Measurements from ENCODE around the gene ZNF485. TPM values are rescaled to one million over a fixed set of nuclear protein-coding genes. Genes with fewer than 3 reads are reported as not detected.
A peak's percentile ranks its signal among the peaks of the same experiment; 100 is the strongest.
"Not testable (repeated sequence)": the region's sequence is repeated elsewhere in the genome, so short reads cannot be mapped to it uniquely, and the experiment has no call there.

ZNF485 gene
- 5.5 TPM for polyA plus RNA-seq (ENCODE audit: insufficient read length)
- long read RNA-seq, donor 1, partial matches to known transcripts: 0 of 4 reads
- long read RNA-seq, donor 1, other reads (novel, unspliced or antisense): 0 of 4 reads
- long read RNA-seq, donor 2, partial matches to known transcripts: 0 of 2 reads
- long read RNA-seq, donor 2, other reads (novel, unspliced or antisense): 0 of 2 reads
- long read RNA-seq, donor 3, partial matches to known transcripts: 0 of 1 reads
- long read RNA-seq, donor 3, other reads (novel, unspliced or antisense): 0 of 1 reads
- long read RNA-seq, donor 4: 0 reads
- long read RNA-seq, donor 5: 0 reads
- long read RNA-seq, donor 6, partial matches to known transcripts: 0 of 1 reads
- long read RNA-seq, donor 6, other reads (novel, unspliced or antisense): 0 of 1 reads
- long read RNA-seq, donor 7, partial matches to known transcripts: 0 of 2 reads
- long read RNA-seq, donor 7, other reads (novel, unspliced or antisense): 0 of 2 reads
- long read RNA-seq, donor 8: 0 reads

DNA sequence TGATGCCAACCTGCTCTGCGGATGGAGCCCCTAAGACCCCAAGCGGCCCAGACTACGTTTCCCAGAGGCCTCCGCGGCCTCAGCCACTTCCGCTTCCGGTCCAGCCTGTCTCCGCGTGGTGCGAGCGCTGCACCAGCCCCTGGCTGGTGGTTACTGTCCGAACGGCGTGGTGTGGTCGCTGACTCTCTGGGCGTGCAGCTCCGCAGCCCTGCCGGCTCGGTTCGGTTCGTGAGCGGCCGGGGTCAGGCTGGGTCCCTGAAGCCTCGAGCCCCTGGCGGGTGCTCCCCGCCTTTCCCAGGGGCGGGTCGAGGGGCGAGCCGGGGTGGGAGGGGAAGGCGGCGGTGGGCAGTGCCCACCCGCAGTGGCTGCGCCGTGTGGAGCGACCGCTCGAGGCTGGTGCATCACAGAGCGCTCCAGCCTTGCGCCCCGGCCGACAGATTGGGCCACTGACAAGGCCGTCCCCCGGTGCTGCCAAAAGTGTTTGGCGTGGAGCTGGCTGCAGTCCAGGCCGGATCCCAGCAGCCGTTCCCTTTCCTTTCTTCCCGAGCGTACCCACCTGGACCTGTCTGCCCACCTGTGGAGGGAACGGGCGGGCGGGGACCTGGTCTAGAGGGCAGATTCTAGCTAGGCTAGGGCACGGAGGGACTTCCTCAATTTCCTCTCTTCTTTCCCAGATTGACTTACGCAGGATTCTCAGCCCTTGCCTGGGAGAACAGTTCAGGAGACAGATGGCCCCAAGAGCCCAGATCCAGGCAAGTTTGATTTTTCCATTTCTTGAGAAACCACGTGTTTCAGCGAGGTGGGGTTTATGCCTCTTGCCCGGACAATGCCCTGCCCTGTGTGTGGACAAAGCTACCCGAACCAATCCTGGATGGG, at the start of gene ZNF485:
Gene ZNF485 (plus strand): TSS at position 116 of the 876 bp plus-strand sequence. CDS start 613 bp downstream, at position 729.
- peak; percentile 59 for DNase-seq

DNA sequence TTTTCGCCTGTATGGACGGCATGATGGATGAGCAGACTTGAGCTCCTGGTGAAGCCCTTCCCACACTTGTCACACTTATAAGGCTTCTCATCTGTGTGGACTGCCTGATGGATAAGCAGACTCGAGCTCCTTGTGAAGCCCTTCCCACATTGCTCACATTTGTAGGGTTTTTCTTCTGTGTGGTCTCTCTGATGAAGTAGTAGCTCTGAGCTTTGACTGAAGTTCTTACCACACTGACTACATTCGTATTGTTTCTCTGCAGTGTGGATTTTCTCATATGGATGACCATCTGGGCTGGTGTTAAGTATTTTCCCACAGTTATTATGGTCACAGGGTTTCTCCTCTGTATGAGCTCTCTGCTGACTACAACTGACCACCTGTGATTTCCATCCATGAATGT, 49.0 kb upstream of the ZNF485 start:
- DNase-seq: no peak

DNA sequence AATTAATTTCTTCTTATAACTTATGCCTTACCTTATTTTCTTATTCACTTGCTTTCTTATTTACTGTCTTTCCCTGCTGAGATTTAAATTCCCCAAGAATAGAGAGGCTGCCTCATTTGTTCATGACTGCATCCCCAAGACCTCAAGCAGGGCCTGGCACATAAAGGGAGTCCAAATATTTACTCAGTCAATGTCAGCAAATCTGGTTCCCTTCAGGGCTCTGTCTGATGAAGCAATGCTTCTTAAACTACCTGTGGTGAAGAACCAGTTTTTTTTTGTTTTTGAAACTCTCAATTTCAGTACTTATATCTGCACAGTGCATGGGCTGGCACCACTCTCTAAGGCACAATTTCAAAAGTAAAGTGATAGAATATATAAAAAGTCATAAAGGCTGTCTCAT, 36.6 kb upstream of the ZNF485 start:
- DNase-seq: no peak

DNA sequence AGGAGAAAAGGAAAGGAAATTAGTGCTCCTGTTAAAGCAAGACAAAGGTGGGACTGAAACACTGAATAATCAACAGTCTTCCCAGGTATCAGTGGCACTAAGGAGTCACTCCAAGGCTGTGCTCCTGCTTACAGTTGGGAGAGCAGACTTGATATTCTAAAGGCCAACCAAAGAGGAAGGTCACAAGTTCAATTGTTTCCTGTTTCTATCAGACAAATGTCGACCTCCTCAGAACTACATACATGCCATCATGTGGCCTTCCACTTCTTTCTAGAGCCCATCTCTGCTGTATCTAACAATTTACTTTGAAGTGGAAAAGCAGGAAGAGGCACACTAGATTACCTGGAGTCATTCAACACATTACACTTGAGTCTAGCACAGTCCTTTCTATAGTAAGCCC, 35.3 kb upstream of the ZNF485 start:
- no peak for DNase-seq

DNA sequence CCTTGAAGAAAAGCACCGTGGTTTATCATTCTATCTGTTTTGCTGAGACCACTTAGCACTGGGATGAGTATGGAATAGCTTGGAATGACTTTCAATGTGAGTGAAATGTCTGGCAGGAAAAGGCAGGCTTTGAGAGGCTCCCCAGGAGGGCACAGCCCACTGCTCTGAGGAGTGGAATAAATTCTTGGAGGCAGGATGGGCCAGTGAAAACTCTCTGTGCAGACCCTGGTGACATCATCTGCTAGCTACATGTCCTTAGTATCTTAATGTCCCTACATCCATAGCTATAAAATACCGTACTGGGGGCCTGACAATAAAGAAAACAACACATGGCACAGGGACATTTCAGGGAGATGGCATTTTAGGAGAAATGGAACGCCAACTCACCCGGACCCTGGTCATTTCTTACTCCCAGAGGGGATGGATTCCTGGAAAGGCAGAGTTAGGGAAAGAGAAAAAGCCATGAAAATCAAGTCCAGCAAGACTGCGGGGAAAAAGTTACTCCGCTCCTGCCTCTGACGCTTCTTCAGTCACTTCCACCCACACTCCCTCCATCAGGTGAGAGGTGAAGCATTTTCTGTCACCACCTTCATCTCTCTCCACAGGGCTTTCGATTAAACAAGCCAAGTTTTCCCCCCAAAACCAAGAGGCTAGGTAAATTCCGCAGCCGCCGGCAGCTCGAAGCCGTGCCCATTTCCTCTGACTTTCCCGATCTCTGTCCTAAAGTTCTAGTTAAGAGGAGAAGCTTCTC, 32.8 kb upstream of the ZNF485 start:
- peak; percentile 21 for DNase-seq

DNA sequence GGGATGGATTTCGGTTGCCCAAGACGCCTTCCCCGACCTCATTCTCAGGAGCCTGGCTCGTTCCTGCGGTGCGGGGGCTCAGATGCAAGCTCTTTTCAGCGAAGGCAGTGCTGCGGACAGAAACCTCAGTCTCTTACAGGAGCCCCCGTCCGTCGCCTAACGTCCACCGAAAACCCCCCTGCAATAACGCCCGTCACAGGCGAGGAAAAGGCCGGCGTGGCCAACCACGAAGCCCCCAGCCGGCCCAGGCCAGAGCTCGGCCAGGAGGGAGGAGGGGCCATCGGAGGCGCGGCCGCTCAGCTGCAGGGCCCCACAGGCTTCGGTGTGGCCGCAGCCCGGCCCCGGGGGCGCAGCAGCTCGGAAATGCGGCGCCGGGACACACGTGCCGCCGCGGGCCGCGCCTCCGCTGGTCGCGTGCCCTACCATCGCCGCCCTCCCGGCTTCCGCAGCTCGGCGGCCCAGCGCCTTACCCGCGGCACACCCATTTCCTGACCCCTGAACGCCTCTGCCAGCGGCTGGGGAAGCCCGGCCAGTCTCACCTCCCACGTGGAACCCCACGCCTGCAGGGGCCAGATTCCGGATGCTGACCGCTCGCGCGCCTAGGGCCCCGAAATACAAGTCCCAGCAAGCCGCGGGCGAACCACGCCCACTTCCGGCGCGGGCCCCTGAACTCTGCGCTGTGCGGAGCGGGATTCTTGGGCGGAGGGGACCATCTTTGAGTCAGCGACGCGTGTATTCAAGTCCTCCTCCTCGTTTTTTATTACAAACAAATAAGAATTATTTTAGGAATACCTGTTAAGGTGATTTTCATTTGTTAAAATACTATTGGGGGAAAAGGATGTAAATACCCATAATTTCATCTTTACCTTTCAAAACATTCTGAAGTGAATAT, 32.0 kb upstream of the ZNF485 start, which contains the start of gene ZNF239:
Gene ZNF239 (minus strand): TSS at position 616 of the 892 bp plus-strand sequence. CDS start 16,537 bp downstream, outside the sequence.
- DNase-seq: peak; percentile 89

DNA sequence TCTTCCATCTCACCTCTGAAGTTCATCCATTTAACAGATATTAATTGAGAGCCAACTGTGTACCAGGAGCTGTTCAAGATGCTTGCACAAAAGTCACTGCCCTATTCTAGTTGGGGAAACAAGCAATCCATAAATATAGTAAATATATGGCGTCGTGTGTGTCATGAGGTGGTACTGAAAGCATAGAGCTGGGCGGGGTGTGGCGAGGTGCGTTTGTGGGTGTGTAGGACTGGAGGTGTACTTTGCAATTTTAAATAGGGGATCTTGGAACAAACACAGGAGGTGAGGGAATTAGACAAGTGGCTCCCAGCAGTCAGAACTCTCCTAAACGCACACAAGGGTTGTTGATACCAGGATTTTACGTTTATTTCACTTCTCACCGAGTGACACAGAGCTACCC, 31.3 kb upstream of the ZNF485 start:
- no peak for DNase-seq

DNA sequence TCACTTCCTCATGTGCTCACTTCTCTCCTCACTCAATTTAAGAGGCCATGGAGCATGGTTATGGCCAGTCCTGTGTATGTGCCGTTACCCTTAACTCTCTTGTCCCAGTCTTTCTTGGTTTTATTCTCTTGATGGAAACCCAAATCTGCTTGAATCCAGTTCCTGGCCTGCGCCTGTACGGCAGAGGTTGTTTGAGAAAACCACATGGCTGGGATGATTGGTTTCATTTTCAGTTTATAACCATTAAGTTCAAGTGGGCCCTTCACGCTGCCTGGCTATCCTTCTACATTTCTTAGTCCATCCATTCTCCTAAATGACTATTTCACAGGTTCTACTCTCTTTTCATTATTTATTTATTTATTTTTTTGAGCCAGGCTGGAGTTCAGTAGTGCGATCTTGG, 30.2 kb upstream of the ZNF485 start:
- no peak for DNase-seq

DNA sequence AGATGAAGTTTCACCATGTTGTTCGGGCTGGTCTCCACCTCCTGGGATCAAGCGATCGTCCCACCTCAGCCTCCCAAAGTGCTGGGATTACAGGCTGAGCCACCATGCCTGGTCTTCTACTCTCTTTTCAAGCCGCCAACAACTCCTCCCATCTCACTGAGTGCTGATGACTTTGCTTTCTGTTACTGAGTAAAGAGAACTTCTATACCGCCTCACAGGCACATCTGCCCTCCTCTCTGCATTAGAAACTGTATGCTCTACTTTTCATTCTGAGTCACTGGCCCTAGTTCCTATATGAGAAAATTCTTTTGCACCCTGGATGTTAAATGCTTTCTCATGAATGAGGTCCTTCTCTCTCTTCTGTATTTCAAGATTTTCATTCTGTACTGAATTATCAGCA, 29.7 kb upstream of the ZNF485 start:
- no peak for DNase-seq

DNA sequence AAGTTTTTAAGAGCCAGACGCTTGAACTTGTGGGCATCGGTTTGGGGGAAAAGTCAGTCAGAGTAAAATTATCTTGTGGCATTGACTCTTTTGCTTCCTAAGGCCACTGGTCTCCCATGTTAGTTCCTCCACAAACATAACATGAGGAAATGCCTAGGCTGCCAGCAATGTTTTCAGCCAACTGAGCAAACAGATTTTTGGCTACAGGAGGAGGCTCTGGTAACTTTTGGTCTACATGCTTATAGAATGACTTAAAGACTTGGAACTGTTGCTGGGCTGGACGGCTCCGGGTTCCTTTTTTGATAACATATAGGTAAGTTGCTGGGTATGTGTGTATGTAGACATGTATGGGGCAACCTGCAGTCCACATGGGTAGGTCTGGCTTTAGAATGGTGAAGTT, 22.2 kb upstream of the ZNF485 start:
- DNase-seq: no peak

DNA sequence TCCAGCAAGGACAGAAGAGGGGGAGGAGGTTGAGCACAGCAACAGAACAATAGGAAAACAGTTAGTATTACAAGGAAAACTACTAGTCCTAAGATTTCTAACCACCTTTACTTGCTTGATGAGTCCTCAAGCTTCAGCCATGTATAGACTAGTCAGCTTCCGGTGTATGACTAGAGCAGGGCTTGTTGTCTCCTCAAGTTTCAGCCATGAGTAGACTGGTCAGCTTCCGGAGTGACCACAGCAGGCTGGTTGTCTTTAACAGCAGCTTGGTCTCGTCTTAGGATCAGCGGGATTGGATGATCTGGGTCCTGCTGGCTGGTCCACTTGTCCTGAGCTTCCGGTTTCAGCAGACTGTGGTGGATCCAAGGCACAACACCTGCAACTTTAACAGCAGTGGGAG, 21.2 kb upstream of the ZNF485 start:
- no peak for DNase-seq

DNA sequence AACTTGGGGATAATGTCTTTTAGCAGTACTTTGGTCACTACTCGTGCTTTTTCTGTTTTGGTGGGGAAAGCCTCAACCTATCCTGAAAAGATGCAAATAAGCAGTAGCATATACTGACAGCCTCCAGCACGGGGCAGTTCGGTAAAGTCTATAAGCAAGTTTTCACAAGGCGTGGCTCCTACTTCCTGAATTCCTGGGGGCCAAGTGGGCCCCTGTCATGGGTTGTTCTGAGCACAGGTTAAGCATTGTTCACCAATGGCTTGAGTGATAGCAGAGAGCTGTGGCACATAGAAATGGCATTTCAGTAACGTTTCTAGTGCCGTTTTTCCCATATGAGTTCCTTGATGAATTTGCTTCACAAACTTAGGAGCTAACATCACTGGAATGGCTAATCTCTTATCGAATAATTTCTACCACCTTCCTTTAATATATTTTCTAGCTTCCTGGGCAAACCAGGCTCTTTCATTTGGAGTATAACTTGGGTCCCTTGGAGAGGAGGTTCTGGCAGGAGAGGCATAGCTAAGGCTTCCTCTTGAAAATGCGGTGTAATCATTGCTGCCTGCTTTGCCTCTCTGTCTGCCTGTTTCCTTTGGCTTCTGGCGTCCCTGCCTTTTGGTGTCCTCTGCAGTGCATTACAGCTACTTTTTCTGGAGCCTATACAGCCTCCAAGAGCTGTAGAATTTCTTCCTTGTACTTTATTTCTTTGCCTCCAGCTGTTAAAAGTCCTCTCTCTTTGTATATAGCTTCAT, 20.1 kb upstream of the ZNF485 start:
- DNase-seq: no peak

DNA sequence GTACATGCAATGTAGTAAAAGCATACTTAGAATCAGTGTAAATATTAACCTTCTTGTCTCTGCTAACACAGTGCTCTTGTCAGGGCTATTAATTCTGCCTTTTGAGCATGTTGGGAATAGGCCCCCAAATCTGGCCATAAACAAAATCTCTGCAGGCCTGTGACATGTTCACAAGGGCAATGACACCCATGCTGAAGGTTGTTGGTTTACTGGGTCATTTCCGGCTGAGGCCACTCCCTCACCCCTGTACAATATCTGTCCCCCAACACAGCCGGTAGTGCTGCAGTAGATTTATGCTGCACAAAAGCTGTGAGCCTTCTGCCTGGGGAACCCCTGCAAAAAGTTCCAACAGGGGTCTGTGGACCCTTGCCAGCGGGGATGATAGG, 19.5 kb upstream of the ZNF485 start:
- DNase-seq: not testable (repeated sequence)

DNA sequence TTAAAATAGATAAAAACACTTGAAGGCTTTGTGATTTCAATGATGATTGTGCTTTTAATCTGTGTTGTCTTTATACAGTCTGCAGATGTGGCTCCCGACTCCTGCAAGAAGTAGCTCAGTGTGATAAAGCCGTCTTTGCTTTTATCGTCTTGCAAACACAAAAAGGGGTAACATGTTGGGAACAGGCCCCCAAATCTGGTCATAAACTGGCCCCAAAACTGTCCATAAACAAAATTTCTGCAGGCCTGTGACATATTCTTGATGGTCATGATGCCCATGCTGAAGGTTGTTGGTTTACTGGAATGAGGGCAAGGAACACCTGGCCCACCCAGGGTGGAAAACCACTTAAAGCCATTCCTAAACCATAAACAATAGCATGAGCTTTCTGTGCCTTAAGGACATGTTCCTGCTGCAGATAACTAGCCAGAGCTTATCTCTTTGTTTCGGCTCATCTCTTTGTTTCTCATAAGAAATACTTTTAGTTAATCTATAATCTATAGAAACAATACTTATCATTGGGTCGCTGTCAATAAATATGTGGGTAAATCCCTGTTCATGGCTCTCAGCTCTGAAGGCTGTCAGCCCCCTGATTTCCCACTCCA, 14.8 kb upstream of the ZNF485 start:
- DNase-seq: no peak

DNA sequence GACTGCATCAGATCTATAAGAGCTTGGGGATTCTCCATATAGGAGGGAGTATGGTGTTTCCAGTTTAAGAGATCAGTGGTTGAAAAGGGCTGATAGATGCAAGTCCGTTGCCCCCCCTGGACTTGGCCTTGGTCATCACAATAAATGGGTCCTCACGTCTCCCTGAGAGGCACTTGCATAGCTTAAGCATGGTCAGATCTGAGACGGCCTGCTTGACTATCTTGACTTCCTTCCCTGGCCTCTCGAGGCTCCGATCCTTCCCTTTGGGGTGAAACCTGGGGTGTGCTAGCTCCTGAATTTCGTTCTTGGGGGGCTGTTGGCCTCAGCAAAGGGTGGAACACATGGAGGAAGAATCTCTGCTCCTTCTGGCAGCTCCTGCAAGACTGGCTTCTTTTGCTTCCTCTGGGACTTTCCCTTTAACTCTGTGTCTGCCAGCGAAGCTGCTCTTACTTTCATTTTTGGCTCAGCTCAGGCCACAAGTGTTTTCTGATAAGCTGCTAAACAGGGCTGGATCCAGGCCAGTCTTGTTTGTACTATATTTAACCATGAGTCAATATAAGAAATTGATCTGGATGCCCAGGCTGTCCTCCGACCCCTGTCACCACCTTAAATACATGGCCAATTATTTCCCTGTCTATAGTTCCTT, 11.2 kb upstream of the ZNF485 start:
- DNase-seq: no peak

DNA sequence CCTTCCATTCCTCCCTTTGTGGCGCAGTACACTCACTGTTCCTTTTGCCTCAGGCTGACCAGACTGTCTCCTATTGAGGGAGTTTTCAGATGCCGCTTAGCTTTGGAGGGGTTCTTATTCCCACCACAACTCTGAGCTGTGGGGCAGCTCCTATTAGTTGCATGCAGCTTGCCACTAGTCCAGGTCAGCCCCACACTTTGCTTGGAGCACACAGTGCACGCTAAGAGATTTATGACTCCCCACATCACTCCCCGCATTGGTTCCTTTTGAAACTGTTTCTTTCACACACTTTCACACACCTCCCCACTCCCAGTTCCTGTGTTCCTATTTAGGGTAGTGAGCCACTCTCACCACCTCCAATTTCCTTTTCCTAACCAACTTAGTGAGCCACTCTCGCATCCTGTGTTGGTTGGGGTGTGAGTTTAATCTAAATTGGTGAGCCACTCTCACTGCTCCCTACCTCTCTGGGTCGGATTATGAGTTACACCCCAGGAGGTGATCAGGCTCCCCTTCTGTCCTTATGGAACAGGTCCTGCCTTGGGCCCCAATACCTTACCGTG, 10.4 kb upstream of the ZNF485 start:
- DNase-seq: no peak

DNA sequence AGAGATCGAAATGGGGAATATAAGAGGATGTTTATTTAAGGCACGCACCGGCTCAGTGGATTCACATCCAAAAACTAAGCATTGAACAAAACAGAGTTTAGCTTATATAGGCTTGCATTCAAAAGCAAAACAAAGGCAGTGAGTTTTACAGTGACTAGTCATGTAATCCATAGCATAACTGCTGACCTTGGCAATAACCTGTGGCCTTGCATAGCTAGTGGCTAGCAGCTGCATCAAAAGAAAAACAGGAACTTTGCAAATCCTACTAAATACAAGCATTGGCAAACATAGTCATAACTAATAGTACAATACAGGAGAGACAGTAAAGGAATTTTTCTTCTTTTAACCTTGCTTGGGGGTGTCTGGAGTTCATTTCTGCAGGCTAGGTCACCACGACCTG, 9.7 kb upstream of the ZNF485 start:
- DNase-seq: no peak

DNA sequence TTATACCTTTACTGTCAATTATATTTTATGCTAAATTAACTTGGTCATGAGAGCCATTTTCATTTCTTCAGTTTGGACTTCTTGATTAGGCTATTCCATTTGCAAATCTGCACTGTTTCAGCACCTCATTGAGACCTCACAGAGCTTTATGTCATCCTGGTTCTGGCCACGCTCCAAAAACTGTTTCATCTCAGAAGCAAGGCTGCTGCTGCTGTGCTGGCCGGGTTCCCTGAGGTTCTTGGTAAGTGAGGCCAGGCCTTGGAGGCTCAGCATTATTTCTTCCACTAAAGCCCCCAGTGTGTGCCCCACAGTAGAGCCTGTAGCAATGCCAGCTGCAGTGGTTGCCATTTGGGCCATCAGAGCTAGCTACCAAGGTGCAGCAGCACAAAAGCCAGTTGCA, 7.8 kb upstream of the ZNF485 start:
- DNase-seq: no peak

DNA sequence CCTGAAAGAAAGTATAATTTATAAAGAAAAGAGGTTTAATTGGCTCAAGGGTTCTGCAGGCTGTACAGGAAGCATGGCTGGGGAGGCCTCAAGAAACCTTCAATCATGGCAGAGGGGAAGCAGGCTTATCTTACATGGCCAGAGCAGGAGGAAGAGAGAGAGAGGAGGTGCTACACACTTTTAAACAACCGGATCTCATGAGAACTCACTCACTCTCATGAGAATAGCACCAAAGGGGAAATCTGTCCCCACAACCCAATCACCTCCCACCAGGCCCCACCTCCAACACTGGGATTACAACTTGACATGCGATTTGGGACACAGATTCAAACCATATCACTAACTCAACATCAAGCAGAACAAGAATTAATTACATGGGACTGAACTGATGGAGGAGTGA, 6.9 kb upstream of the ZNF485 start:
- no peak for DNase-seq
